ENCODE data around the gene GPR137. TPM values are rescaled to one million over a fixed set of nuclear protein-coding genes. Genes with fewer than 3 reads are reported as not detected.

The GPR137 gene
- total and polyA plus RNA-seq, 12 donors = 15.6 to 69.8 (median 41.2) TPM

- DNase-seq = peak in 6 of 7 donors; percentile 53 to 74 (median 67)
- TF ChIP-seq, protein P1, sequence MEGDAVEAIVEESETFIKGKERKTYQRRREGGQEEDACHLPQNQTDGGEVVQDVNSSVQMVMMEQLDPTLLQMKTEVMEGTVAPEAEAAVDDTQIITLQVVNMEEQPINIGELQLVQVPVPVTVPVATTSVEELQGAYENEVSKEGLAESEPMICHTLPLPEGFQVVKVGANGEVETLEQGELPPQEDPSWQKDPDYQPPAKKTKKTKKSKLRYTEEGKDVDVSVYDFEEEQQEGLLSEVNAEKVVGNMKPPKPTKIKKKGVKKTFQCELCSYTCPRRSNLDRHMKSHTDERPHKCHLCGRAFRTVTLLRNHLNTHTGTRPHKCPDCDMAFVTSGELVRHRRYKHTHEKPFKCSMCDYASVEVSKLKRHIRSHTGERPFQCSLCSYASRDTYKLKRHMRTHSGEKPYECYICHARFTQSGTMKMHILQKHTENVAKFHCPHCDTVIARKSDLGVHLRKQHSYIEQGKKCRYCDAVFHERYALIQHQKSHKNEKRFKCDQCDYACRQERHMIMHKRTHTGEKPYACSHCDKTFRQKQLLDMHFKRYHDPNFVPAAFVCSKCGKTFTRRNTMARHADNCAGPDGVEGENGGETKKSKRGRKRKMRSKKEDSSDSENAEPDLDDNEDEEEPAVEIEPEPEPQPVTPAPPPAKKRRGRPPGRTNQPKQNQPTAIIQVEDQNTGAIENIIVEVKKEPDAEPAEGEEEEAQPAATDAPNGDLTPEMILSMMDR (IDR thresholded peaks at IDR 0.05) = peak in 1 of 6 experiments; percentile 6
- TF ChIP-seq POLR2A (IDR thresholded peaks at IDR 0.05) = peak in 1 of 2 donors; percentile 5
- Histone ChIP-seq H3K36me3 (replicated peaks in 1 of 2) (peaks cover 0 to 31% of the 10 kb centered on the region in 2 donors), H3K27ac (peak overlapping the region; percentile 63 to 99 (median 97)), H3K9me3 (replicated peaks in 1 of 3) (no peaks in the 10 kb centered on the region), H3K4me1 (replicated peaks in 1 of 2) (peaks cover 32 to 44% of the 10 kb centered on the region in 2 donors), H3K4me3 (peak overlapping the region; percentile 38 to 99 (median 91)), H3K27me3 (no peaks in the 10 kb centered on the region)
- intact Hi-C loops (cut with DNase I) = no loop called here
- WGBS, 4 donors = 0 to 1% (median 1%) methylated on average over 3 to 63 of the region's 63 CpGs
Measured at GRCh38 chr11:64241491-64242374, 43.9 kb upstream of the GPR137 start.

GRCh38 chr11:64243236-64243854 lies 42.3 kb upstream of the GPR137 start:
- H3K36me3 ChIP-seq (replicated peaks in 1 of 2) = peaks cover 0 to 18% of the 10 kb centered on the region in 2 donors
- no peaks in the 10 kb centered on the region for H3K9me3 ChIP-seq (replicated peaks in 1 of 3)
- intact Hi-C loops (cut with DNase I) = no loop called here
- H3K27me3 ChIP-seq = no peaks in the 10 kb centered on the region
- H3K27ac ChIP-seq = no peak overlapping the region
- H3K4me3 ChIP-seq = no peak overlapping the region
- peaks cover 35 to 51% of the 10 kb centered on the region in 2 donors for H3K4me1 ChIP-seq (replicated peaks in 1 of 2)
- 72 to 90% (median 79%) methylated on average over 6 to 8 of the region's 8 CpGs for WGBS, 4 donors
- TF ChIP-seq, protein P1 (IDR thresholded peaks at IDR 0.05) = no peak
- TF ChIP-seq POLR2A (IDR thresholded peaks at IDR 0.05) = no peak
- peak in 1 of 7 donors; percentile 25 for DNase-seq

DNA sequence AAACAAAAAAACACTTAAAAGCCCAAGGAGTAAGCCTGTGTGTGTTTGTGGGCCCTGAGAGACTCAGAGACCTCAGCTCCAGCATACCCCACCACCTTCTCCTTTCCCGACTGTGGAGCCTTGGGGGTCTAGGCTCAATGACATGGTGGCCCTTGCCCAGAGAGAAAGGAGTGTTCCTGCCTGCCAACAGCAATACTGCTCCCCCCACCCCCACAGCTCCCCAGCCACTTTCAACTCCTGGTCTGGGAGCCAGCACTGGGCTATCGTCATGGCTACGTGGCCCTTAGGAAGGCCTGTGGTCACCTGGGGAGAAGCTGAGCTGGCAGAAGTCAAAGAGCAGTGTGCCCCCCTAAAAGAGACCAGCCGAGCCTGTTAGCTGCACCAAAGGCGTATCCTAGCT lies 41.5 kb upstream of the GPR137 start:
- Histone ChIP-seq H3K9me3 (replicated peaks in 1 of 3) (no peaks in the 10 kb centered on the region), H3K4me1 (replicated peaks in 1 of 2) (peaks cover 35 to 51% of the 10 kb centered on the region in 2 donors), H3K27me3 (no peaks in the 10 kb centered on the region), H3K27ac (no peak overlapping the region), H3K4me3 (no peak overlapping the region), H3K36me3 (replicated peaks in 1 of 2) (peaks cover 0 to 12% of the 10 kb centered on the region in 2 donors)
- TF ChIP-seq, protein P1 (IDR thresholded peaks at IDR 0.05) = no peak
- TF ChIP-seq POLR2A (IDR thresholded peaks at IDR 0.05) = no peak
- intact Hi-C loops (cut with DNase I) = no loop called here
- DNase-seq = no peak
- 48 to 61% (median 52%) methylated on average over 5 of the region's 5 CpGs for WGBS, 4 donors

DNA sequence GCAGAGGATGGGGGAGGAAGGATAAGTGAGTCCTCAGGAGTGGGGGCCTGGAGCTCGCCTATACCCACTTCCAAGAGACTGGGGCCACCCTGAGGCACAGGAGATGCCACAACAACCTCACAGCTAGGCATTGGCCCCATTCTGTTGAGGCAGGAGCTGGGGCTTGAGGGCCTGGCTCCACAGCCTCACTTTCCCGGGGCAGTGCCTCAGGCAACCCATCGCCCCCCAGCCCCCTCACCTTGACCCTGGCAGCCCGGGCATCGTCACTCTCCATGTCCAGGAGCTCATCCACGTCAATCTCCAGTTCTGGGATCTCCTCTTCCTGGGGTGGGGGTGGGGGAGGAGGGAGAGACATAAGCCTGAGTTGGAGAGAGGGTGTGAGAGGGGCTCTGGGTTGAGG lies 40.7 kb upstream of the GPR137 start:
- H3K27me3 ChIP-seq = no peaks in the 10 kb centered on the region
- H3K4me1 ChIP-seq (replicated peaks in 1 of 2) = peaks cover 35 to 45% of the 10 kb centered on the region in 2 donors
- H3K27ac ChIP-seq = peak overlapping the region; percentile 16 to 90 (median 85)
- DNase-seq = peak in 1 of 7 donors; percentile 27
- TF ChIP-seq POLR2A (IDR thresholded peaks at IDR 0.05) = no peak
- intact Hi-C loops (cut with DNase I) = no loop called here
- WGBS, 4 donors = 0 to 22% (median 18%) methylated on average over 1 to 6 of the region's 6 CpGs; no CpG with 5 or more reads in 1 of the 4 donors
- peaks cover 0 to 12% of the 10 kb centered on the region in 2 donors for H3K36me3 ChIP-seq (replicated peaks in 1 of 2)
- H3K4me3 ChIP-seq = peak overlapping the region in 1 of 4 donors; percentile 72
- H3K9me3 ChIP-seq (replicated peaks in 1 of 3) = no peaks in the 10 kb centered on the region

Data from adrenal gland (tissue), 12 donors.